AG10803 (cell line): ENCODE results near the gene MSI2.

Experiments used
- DNase-seq: peaks from one replicate; pipeline ENCODE4 v3.0.0; 2010; ENCODE audit warnings: low read depth
- H3K4me3 ChIP-seq: 2 replicates; pipeline ENCODE4 v1.5.1; 2011; ENCODE audit warnings: mild to moderate bottlenecking, low read length, control low read depth
- TF ChIP-seq, protein P1 (sequence below): conservative IDR thresholded peaks from 2 replicates; pipeline ENCODE4 v1.5.1; 2011; ENCODE audit warnings: mild to moderate bottlenecking, low read length, control low read depth, inconsistent platforms

MSI2 gene

GRCh38 chr17:57260325-57261083, 4.2 kb downstream of the MSI2 start:
- TF ChIP-seq, protein P1, sequence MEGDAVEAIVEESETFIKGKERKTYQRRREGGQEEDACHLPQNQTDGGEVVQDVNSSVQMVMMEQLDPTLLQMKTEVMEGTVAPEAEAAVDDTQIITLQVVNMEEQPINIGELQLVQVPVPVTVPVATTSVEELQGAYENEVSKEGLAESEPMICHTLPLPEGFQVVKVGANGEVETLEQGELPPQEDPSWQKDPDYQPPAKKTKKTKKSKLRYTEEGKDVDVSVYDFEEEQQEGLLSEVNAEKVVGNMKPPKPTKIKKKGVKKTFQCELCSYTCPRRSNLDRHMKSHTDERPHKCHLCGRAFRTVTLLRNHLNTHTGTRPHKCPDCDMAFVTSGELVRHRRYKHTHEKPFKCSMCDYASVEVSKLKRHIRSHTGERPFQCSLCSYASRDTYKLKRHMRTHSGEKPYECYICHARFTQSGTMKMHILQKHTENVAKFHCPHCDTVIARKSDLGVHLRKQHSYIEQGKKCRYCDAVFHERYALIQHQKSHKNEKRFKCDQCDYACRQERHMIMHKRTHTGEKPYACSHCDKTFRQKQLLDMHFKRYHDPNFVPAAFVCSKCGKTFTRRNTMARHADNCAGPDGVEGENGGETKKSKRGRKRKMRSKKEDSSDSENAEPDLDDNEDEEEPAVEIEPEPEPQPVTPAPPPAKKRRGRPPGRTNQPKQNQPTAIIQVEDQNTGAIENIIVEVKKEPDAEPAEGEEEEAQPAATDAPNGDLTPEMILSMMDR = no peak
- no peak for DNase-seq
- H3K4me3 ChIP-seq = no peak overlapping the region

DNA sequence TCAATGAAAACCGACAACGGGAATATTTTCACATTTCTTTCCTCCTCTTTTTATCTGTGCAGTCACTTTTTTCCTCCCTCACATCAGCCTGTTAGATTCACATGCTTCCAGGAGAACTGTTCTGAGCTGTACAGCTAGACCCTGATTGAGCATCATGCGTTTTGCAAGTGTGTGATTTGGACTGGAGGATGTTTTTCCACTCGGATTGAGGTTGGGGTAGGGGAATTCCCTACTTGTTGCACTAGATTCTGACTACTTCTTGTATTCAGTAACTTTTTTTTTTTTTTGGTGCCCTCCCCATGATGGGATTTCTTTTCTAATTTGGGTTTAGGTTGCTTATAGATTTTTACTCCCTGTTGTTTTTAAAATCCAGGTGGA, 4.8 kb downstream of the MSI2 start:
- no peak for DNase-seq
- no peak overlapping the region for H3K4me3 ChIP-seq

DNA sequence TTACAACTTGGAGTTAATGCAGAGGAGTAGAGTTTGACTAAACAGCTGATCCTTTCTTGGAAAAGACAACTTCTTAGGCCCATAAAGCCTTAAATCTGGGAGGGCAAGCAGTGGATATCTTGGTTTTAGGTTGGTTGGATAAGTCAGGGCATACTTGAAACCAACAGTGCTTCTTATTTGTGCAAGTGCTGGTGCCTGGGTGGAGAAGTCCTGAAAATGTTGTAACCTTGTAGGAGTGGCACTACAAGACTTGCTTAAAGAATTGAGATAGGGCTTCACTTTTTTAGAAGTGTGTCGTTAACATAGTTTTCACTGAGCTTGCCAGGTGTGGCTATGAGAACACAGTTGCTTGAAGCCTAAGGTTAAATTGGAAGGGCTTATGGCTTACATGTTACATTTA, 6.2 kb downstream of the MSI2 start:
- no peak overlapping the region for H3K4me3 ChIP-seq
- TF ChIP-seq, protein P1 = no peak
- no peak for DNase-seq

More for the DNA sequence above, 4.8 kb downstream of the MSI2 start:
- TF ChIP-seq, protein P1 = no peak

- H3K4me3 ChIP-seq = no peak overlapping the region
- TF ChIP-seq, protein P1 = no peak
- no peak for DNase-seq
Observed at GRCh38 chr17:57264250-57264649, 7.9 kb downstream of the MSI2 start.

GRCh38 chr17:57264776-57265175, 8.5 kb downstream of the MSI2 start:
- TF ChIP-seq, protein P1 = no peak
- no peak overlapping the region for H3K4me3 ChIP-seq
- DNase-seq = no peak

DNA sequence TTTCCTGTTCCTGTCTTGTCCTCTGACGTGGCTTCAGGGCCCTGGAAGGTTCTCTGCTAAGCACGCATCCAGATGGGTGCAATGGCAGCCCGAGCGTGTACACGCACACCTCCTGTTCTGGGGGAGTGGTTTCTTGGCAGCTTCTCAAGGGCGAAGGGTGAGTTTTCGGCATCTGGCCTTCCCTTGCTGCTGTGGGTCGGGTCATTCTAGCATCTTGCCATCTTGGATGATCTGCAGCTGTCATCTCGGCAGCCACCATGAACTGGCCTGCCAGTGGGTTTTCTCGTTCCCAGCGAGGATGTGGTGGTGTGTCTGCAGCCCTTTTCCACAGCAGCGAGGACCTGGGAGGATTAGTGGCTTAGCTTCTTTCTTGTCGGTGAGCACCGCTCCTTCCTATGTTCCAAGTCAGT, 10.6 kb downstream of the MSI2 start:
- no peak overlapping the region for H3K4me3 ChIP-seq
- TF ChIP-seq, protein P1 = no peak
- no peak for DNase-seq

DNA sequence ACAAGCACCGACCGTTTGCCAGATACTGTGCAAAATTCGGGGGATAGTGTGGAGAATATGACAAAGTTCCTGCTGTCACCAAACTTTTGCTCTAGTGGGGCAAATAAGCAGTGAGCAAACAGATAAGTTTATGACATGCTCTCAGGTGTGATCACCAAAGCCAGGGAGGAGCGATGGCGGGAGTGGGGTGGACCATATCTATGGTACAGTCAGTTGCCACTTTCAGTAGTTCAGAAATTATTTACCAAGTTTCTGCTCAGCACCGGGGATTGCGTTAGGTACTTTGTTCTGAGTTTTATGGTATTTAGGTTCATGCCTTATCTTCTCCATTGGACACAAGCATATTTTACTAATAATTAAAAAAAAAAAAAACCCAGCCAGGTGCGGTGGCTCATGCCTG, 11.9 kb downstream of the MSI2 start:
- TF ChIP-seq, protein P1 = no peak
- DNase-seq = no peak
- H3K4me3 ChIP-seq = no peak overlapping the region
